ENCODE data around the gene SH2D3A.
"Not testable (repeated sequence)": the region's sequence is repeated elsewhere in the genome, so short reads cannot be mapped to it uniquely, and the experiment has no call there.

SH2D3A gene

GRCh38 chr19:6767357-6768235 is at the start of gene SH2D3A:
TSS of gene SH2D3A (minus strand) at chr19:6767435. CDS start at chr19:6763748, 3,687 bp downstream.
- peak; percentile 92 for DNase-seq

- DNase-seq: no peak
These were observed 46.4 kb upstream of the SH2D3A start for GRCh38 chr19:6813659-6814058.

GRCh38 chr19:6812612-6813011 is 45.4 kb upstream of the SH2D3A start:
- DNase-seq: no peak

- DNase-seq: peak; percentile 72
These were observed 44.7 kb upstream of the SH2D3A start for GRCh38 chr19:6811906-6812305.

GRCh38 chr19:6811378-6811777 is 44.1 kb upstream of the SH2D3A start:
- DNase-seq: no peak

GRCh38 chr19:6809262-6809661 is 42.0 kb upstream of the SH2D3A start:
- no peak for DNase-seq

- no peak for DNase-seq
These were observed 41.3 kb upstream of the SH2D3A start for GRCh38 chr19:6808494-6808893.

- DNase-seq: no peak
These were observed 40.1 kb upstream of the SH2D3A start for GRCh38 chr19:6807291-6807690.

GRCh38 chr19:6806488-6806887 is 39.3 kb upstream of the SH2D3A start:
- no peak for DNase-seq

GRCh38 chr19:6803036-6803404 is 35.8 kb upstream of the SH2D3A start:
- no peak for DNase-seq

GRCh38 chr19:6802336-6803035 is 35.3 kb upstream of the SH2D3A start:
- DNase-seq: peak; percentile 11

GRCh38 chr19:6801485-6802086 is 34.4 kb upstream of the SH2D3A start:
- peak; percentile 72 for DNase-seq

- no peak for DNase-seq
These were observed 33.8 kb upstream of the SH2D3A start for GRCh38 chr19:6800991-6801484.

GRCh38 chr19:6800160-6800790 is 33.0 kb upstream of the SH2D3A start:
- DNase-seq: not testable (repeated sequence)

- no peak for DNase-seq
These were observed 30.4 kb upstream of the SH2D3A start for GRCh38 chr19:6797646-6798045.

- DNase-seq: no peak
These were observed 29.0 kb upstream of the SH2D3A start for GRCh38 chr19:6796278-6796677.

GRCh38 chr19:6794686-6795431 is 27.6 kb upstream of the SH2D3A start:
- DNase-seq: no peak

GRCh38 chr19:6793973-6794372 is 26.7 kb upstream of the SH2D3A start:
- no peak for DNase-seq

- no peak for DNase-seq
These were observed 26.2 kb upstream of the SH2D3A start for GRCh38 chr19:6793411-6793810.

GRCh38 chr19:6791237-6791636 is 24.0 kb upstream of the SH2D3A start:
- no peak for DNase-seq

- no peak for DNase-seq
These were observed 23.2 kb upstream of the SH2D3A start for GRCh38 chr19:6790194-6791128.
